Mesendoderm (in vitro differentiated cells): ENCODE measurements around the gene MZB1.

ENCODE experiments used
- DNase-seq: peaks from one replicate; pipeline ENCODE4 v3.0.0; 2013
- H2AK5ac ChIP-seq: 2 replicates; pipeline ENCODE4 v1.6.1; 2013; ENCODE audit warnings: low read length, inconsistent platforms
- H2BK120ac ChIP-seq: 2 replicates; pipeline ENCODE4 v1.6.1; 2013; ENCODE audit warnings: low read depth, mild to moderate bottlenecking, low read length, moderate library complexity, mixed read lengths
- H2BK15ac ChIP-seq: replicated peaks from 2 replicates; pipeline ENCODE4 v1.6.1; 2013; ENCODE audit warnings: low read depth, mild to moderate bottlenecking, moderate library complexity
- H2BK5ac ChIP-seq: 2 replicates; pipeline ENCODE4 v1.6.1; 2013; ENCODE audit warnings: low read length, inconsistent platforms
- H3K18ac ChIP-seq: 2 replicates; pipeline ENCODE4 v1.6.1; 2013; ENCODE audit warnings: mild to moderate bottlenecking, low read length, mixed read lengths
- H3K23ac ChIP-seq: one replicate; pipeline ENCODE4 v1.6.1; 2013; ENCODE audit warnings: low read length
- H3K27ac ChIP-seq: 2 replicates; pipeline ENCODE4 v1.5.1; 2013; ENCODE audit warnings: low read depth, mild to moderate bottlenecking, inconsistent platforms, low read length, moderate library complexity
- H3K27me3 ChIP-seq: 2 replicates; pipeline ENCODE4 v1.6.1; 2013; ENCODE audit warnings: low read length, control low read depth, mild to moderate bottlenecking, inconsistent platforms; ENCODE audit not compliant: insufficient read depth, poor library complexity
- H3K36me3 ChIP-seq: 2 replicates; pipeline ENCODE4 v1.6.1; 2013; ENCODE audit warnings: low read length, inconsistent platforms; ENCODE audit not compliant: control insufficient read depth, insufficient read depth
- H3K4ac ChIP-seq: one replicate; pipeline ENCODE4 v1.6.1; 2013; ENCODE audit warnings: low read depth, mild to moderate bottlenecking, low read length, moderate library complexity
- H3K4me1 ChIP-seq: 2 replicates; pipeline ENCODE4 v1.6.1; 2013; ENCODE audit warnings: low read depth, low read length, inconsistent platforms; ENCODE audit not compliant: control insufficient read depth
- H3K4me2 ChIP-seq: 2 replicates; pipeline ENCODE4 v1.6.1; 2013; ENCODE audit warnings: low read length
- H3K4me3 ChIP-seq: 2 replicates; pipeline ENCODE4 v1.5.1; 2013; ENCODE audit warnings: mild to moderate bottlenecking, low read length
- H3K56ac ChIP-seq: one replicate; pipeline ENCODE4 v1.6.1; 2013; ENCODE audit warnings: low read length
- H3K79me1 ChIP-seq: 2 replicates; pipeline ENCODE4 v1.6.1; 2013; ENCODE audit warnings: low read length, inconsistent platforms
- H3K79me2 ChIP-seq: 2 replicates; pipeline ENCODE4 v1.6.1; 2013; ENCODE audit warnings: mild to moderate bottlenecking, low read length; ENCODE audit not compliant: control insufficient read depth, insufficient read depth
- H3K9ac ChIP-seq: 2 replicates; pipeline ENCODE4 v1.6.1; 2013; ENCODE audit warnings: low read length, inconsistent platforms
- H4K5ac ChIP-seq: one replicate; pipeline ENCODE4 v1.6.1; 2013; ENCODE audit warnings: low read length
- H4K8ac ChIP-seq: one replicate; pipeline ENCODE4 v1.6.1; 2013; ENCODE audit warnings: low read depth, mild to moderate bottlenecking, control low read depth, low read length, moderate library complexity
- WGBS: extraction: QIAGEN DNeasy Blood & Tissue Kit; methylation state at CpG from one replicate; pipeline ENCODE4 v1.1.7; 2013; ENCODE audit warnings: low lambda C conversion rate, missing lambda C conversion rate; ENCODE audit not compliant: insufficient coverage; ENCODE audit errors: extremely low coverage; 5-methylcytosine and 5-hydroxymethylcytosine counted together

Gene MZB1

DNA sequence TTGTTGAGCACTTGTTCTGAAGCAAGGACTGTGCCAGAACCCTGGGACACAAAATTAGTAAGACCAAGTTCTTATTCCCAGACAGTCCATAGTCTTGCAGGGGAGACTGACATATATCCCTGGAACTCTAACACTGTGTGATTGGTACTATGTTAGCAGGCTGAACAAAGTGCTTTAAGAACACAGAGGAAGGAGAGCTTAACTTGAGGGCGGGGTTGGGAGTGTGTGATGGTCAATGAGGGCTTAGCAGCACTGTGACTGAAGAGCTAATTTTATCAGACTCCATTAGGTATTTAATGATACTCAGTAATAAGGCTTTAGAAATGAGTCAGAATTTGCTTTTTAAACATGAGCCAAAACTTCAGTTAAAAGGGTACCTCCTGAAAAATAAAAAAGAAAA, 29.1 kb upstream of the MZB1 start:
- no peak overlapping the region for H2BK120ac ChIP-seq
- no peak overlapping the region for H3K4me3 ChIP-seq
- H3K27me3 ChIP-seq: no peaks in the 10 kb centered on the region
- no peak overlapping the region for H2BK5ac ChIP-seq
- H4K5ac ChIP-seq: no peak overlapping the region
- no peaks in the 10 kb centered on the region for H3K79me2 ChIP-seq
- H3K4me2 ChIP-seq: no peak overlapping the region
- no peak overlapping the region for H3K18ac ChIP-seq
- no peak overlapping the region for H3K56ac ChIP-seq
- H3K27ac ChIP-seq: no peak overlapping the region
- H3K4ac ChIP-seq: no peak overlapping the region
- no peaks in the 10 kb centered on the region for H3K79me1 ChIP-seq
- no peaks in the 10 kb centered on the region for H3K36me3 ChIP-seq
- DNase-seq: no peak
- no peak overlapping the region for H2BK15ac ChIP-seq
- H3K23ac ChIP-seq: no peak overlapping the region
- no peak overlapping the region for H2AK5ac ChIP-seq
- no CpG with 5 or more reads among the region's 1 CpG for WGBS
- no peaks in the 10 kb centered on the region for H3K4me1 ChIP-seq
- H3K9ac ChIP-seq: no peak overlapping the region
- no peak overlapping the region for H4K8ac ChIP-seq

DNA sequence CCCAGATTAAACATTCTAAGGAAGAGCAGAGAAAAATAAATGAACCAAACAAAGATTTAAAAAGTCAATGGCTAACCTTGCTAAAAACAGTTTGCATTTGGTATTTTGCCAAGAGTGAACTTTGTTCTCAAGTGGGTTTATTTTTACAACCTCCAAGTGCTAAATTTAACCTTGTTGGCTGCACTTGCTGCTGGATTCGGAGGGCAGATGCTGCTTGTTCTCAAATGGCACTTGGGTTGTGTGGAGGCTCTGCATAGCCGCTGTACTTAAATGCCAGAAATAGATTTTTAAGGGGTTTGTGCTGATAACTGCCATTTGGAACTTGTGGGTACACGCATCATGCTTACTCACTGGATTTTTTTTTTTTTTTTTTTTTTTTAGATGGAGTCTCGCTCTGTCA, 27.5 kb upstream of the MZB1 start:
- no peak overlapping the region for H2AK5ac ChIP-seq
- no peak overlapping the region for H4K5ac ChIP-seq
- H2BK120ac ChIP-seq: no peak overlapping the region
- no peak overlapping the region for H3K9ac ChIP-seq
- no CpG with 5 or more reads among the region's 4 CpGs for WGBS
- no peak overlapping the region for H2BK5ac ChIP-seq
- no peak overlapping the region for H2BK15ac ChIP-seq
- no peaks in the 10 kb centered on the region for H3K79me1 ChIP-seq
- H3K4me2 ChIP-seq: no peak overlapping the region
- no peak overlapping the region for H4K8ac ChIP-seq
- H3K18ac ChIP-seq: no peak overlapping the region
- H3K4me3 ChIP-seq: no peak overlapping the region
- H3K4ac ChIP-seq: no peak overlapping the region
- no peaks in the 10 kb centered on the region for H3K4me1 ChIP-seq
- H3K36me3 ChIP-seq: peaks cover 2% of the 10 kb centered on the region
- DNase-seq: no peak
- H3K56ac ChIP-seq: no peak overlapping the region
- no peak overlapping the region for H3K23ac ChIP-seq
- no peaks in the 10 kb centered on the region for H3K79me2 ChIP-seq
- H3K27me3 ChIP-seq: no peaks in the 10 kb centered on the region
- no peak overlapping the region for H3K27ac ChIP-seq

DNA sequence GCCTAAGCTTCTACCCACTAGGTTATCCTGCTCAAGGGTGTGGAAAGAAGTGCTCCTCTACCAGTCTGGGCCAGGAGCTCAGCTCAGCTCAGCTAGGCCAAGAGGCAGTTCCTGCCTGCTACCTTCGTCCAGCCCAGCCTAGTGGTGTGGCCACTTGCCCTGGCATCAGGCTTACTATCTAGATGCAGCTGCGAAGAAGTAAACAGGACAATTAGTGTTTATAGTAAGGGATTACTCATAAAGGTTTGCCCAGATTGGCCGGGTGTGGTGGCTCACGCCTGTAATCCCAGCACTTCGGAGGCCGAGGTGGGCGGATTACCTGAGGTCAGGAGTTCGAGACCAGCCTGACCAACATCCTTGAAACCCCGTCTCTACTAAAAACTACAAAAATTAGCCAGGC, 26.9 kb upstream of the MZB1 start:
- Histone ChIP-seq H3K18ac (no peak overlapping the region), H2AK5ac (no peak overlapping the region), H3K23ac (no peak overlapping the region), H4K5ac (no peak overlapping the region), H3K27me3 (no peaks in the 10 kb centered on the region), H3K79me2 (no peaks in the 10 kb centered on the region), H3K27ac (no peak overlapping the region), H4K8ac (no peak overlapping the region), H3K4ac (no peak overlapping the region), H3K9ac (no peak overlapping the region), H2BK120ac (no peak overlapping the region), H3K4me1 (no peaks in the 10 kb centered on the region), H3K79me1 (no peaks in the 10 kb centered on the region), H3K4me2 (no peak overlapping the region), H3K56ac (no peak overlapping the region), H3K36me3 (peaks cover 2% of the 10 kb centered on the region), H3K4me3 (no peak overlapping the region), H2BK15ac (no peak overlapping the region), H2BK5ac (no peak overlapping the region)
- WGBS: no CpG with 5 or more reads among the region's 9 CpGs
- no peak for DNase-seq

DNA sequence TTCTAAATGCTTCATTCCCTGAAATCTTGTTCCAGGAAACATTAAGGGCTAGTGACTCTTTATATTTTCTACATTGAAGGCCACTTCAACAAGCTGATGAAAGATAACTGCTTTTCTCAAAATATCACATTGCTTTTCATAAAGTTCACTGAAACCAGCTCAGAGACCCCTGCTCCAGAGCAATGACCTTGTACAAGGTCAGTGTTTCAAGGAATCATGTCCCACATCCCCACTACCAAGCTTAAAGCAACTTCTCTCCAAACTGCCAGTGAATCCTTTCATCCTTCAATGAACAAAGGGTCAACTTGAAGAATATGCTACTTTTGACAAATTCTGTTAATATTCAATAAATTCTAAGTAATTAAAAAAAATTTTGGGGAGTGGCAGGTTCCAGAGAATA, 26.2 kb upstream of the MZB1 start:
- Histone ChIP-seq H3K36me3 (peaks cover 2% of the 10 kb centered on the region), H2AK5ac (no peak overlapping the region), H3K18ac (no peak overlapping the region), H4K8ac (no peak overlapping the region), H2BK5ac (no peak overlapping the region), H3K56ac (no peak overlapping the region), H3K79me2 (no peaks in the 10 kb centered on the region), H3K27me3 (no peaks in the 10 kb centered on the region), H3K79me1 (no peaks in the 10 kb centered on the region), H2BK120ac (no peak overlapping the region), H2BK15ac (no peak overlapping the region), H4K5ac (no peak overlapping the region), H3K23ac (no peak overlapping the region), H3K4me1 (no peaks in the 10 kb centered on the region), H3K4me3 (no peak overlapping the region), H3K4ac (no peak overlapping the region), H3K4me2 (no peak overlapping the region), H3K9ac (no peak overlapping the region), H3K27ac (no peak overlapping the region)
- no peak for DNase-seq

DNA sequence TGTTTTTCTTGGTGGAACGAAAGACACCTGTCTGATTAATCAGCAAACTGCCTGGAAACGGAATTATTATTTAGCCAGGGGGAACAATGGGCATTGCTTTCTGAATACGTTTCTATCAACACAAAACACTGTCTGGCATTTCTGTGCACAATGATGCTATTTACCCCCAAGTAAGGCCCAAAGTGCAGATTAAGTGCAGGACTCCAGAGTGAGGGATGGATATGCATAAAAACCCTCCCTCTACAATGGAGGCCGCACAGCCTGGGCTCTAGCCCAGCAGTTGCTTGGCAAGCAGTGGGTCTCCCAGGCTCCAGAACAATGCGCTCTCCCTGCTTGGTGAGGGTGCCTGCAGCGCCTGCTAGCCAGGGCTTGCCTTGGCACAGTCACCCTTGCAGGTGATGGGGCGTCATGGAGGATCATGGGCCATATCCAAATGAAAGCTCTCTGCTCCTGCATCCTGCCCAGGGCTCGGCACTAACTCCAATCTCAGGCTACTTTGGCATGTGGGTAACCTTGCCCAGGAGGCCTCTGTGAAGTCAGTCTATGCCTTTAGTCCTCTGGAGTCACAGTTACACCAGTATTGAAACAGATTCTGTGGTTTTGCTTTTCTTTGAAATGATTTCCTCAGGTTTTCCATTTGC, 25.6 kb upstream of the MZB1 start:
- Histone ChIP-seq H4K8ac (no peak overlapping the region), H3K36me3 (peaks cover 2% of the 10 kb centered on the region), H3K56ac (no peak overlapping the region), H4K5ac (no peak overlapping the region), H3K79me1 (no peaks in the 10 kb centered on the region), H3K4me2 (no peak overlapping the region), H3K23ac (no peak overlapping the region), H2BK15ac (no peak overlapping the region), H3K79me2 (no peaks in the 10 kb centered on the region), H3K27me3 (no peaks in the 10 kb centered on the region), H2BK5ac (no peak overlapping the region), H3K18ac (no peak overlapping the region), H3K27ac (no peak overlapping the region), H3K9ac (no peak overlapping the region), H3K4ac (no peak overlapping the region), H2BK120ac (no peak overlapping the region), H3K4me1 (no peaks in the 10 kb centered on the region), H2AK5ac (no peak overlapping the region), H3K4me3 (no peak overlapping the region)
- no CpG with 5 or more reads among the region's 8 CpGs for WGBS
- DNase-seq: no peak

DNA sequence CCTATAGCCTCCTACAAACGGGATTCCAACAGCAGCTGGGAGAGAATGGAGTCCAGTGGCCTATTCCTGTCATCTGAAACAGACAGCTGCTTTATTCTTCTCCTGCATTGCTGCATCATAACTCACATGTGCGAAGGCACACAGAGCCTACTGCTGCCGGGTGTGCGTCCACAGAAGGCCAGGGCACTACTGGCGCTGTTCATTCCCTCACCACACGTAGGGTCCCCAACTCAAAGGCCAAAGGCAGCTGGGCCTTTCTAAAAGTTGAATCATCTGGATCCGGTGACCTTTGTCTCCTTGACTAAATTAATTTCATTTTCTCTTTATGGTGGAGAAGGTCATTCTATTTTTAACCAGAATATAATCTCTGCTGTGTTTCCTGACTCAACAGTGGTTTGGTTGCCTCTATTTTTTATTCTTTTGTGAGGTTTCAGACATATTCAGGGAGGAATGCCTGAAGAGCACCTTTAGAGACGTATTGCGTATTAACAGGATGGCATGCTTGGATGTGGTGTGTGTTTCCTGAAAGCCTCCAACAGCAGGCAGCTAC, 24.9 kb upstream of the MZB1 start:
- DNase-seq: no peak

More for the DNA sequence above, 24.9 kb upstream of the MZB1 start:
- Histone ChIP-seq H2BK120ac (no peak overlapping the region), H2AK5ac (no peak overlapping the region), H3K4me1 (no peaks in the 10 kb centered on the region), H3K4me3 (no peak overlapping the region), H3K79me2 (no peaks in the 10 kb centered on the region), H3K18ac (no peak overlapping the region), H3K4ac (no peak overlapping the region), H3K27me3 (no peaks in the 10 kb centered on the region), H3K79me1 (no peaks in the 10 kb centered on the region), H4K8ac (no peak overlapping the region), H3K9ac (no peak overlapping the region), H4K5ac (no peak overlapping the region), H2BK15ac (no peak overlapping the region), H3K56ac (no peak overlapping the region), H3K27ac (no peak overlapping the region), H3K23ac (no peak overlapping the region), H2BK5ac (no peak overlapping the region), H3K4me2 (no peak overlapping the region), H3K36me3 (peaks cover 2% of the 10 kb centered on the region)
- no CpG with 5 or more reads among the region's 9 CpGs for WGBS
